ENCODE results near the gene GP1BB. TPM values are rescaled to one million over a fixed set of nuclear protein-coding genes. Genes with fewer than 3 reads are reported as not detected.

The GP1BB gene
- total RNA-seq, 2 donors from 2014 or later = 0.48 to 0.62 TPM

- Histone ChIP-seq H3K4me3 (ENCODE audit: low read length) (no peak overlapping the region), H3K36me3 (ENCODE audit: control insufficient read depth, insufficient read depth, low read length) (no peaks in the 10 kb centered on the region), H3K9ac (ENCODE audit: extremely low read depth, low read length, poor library complexity, severe bottlenecking) (no peak overlapping the region), H3K27me3 (ENCODE audit: control insufficient read depth, insufficient read depth, low read length, poor library complexity, severe bottlenecking) (peaks cover 38% of the 10 kb centered on the region), H3K9me3 (ENCODE audit: control insufficient read depth, low read length) (no peaks in the 10 kb centered on the region), H3K4me1 (ENCODE audit: control insufficient read depth, insufficient read depth, low read length) (no peaks in the 10 kb centered on the region), H3K27ac (ENCODE audit: low read depth, low read length) (no peak overlapping the region)
- no peaks in the 10 kb centered on the region for H3K36me3 Mint-ChIP-seq (ENCODE audit: low read depth)
- peaks cover 32% of the 10 kb centered on the region for H3K27me3 Mint-ChIP-seq (ENCODE audit: insufficient read depth)
- H3K4me3 Mint-ChIP-seq = peak overlapping the region; percentile 39
- 88 to 89% methylated on average over 9 to 21 of the region's 21 CpGs for WGBS, 2 experiments (ENCODE audit: insufficient coverage in 1 of 2, insufficient read length in 1 of 2)
- no peak for DNase-seq
- H3K4me1 Mint-ChIP-seq = no peaks in the 10 kb centered on the region
- no peaks in the 10 kb centered on the region for H3K9me3 Mint-ChIP-seq
- TF ChIP-seq CTCF (conservative IDR thresholded peaks at IDR 0.05) = no peak
- H3K27ac Mint-ChIP-seq = no peak overlapping the region
Measured at GRCh38 chr22:19731361-19732135, 8.2 kb downstream of the GP1BB start.

GRCh38 chr22:19732403-19733113, 9.2 kb downstream of the GP1BB start:
- no peaks in the 10 kb centered on the region for H3K4me1 Mint-ChIP-seq
- H3K9me3 Mint-ChIP-seq = no peaks in the 10 kb centered on the region
- TF ChIP-seq CTCF (conservative IDR thresholded peaks at IDR 0.05) = no peak
- H3K36me3 Mint-ChIP-seq (ENCODE audit: low read depth) = no peaks in the 10 kb centered on the region
- DNase-seq = no peak
- Histone ChIP-seq H3K4me1 (ENCODE audit: control insufficient read depth, insufficient read depth, low read length) (no peaks in the 10 kb centered on the region), H3K9me3 (ENCODE audit: control insufficient read depth, low read length) (no peaks in the 10 kb centered on the region), H3K27ac (ENCODE audit: low read depth, low read length) (no peak overlapping the region), H3K36me3 (ENCODE audit: control insufficient read depth, insufficient read depth, low read length) (no peaks in the 10 kb centered on the region), H3K9ac (ENCODE audit: extremely low read depth, low read length, poor library complexity, severe bottlenecking) (no peak overlapping the region), H3K4me3 (ENCODE audit: low read length) (no peak overlapping the region), H3K27me3 (ENCODE audit: control insufficient read depth, insufficient read depth, low read length, poor library complexity, severe bottlenecking) (peaks cover 28% of the 10 kb centered on the region)
- H3K4me3 Mint-ChIP-seq = no peak overlapping the region
- WGBS, 2 experiments (ENCODE audit: insufficient coverage in 1 of 2, insufficient read length in 1 of 2) = 91 to 94% methylated on average over 5 to 10 of the region's 10 CpGs
- peaks cover 22% of the 10 kb centered on the region for H3K27me3 Mint-ChIP-seq (ENCODE audit: insufficient read depth)
- H3K27ac Mint-ChIP-seq = no peak overlapping the region

- H3K9me3 Mint-ChIP-seq = no peaks in the 10 kb centered on the region
- no peak overlapping the region for H3K4me3 Mint-ChIP-seq
- 85 to 87% methylated on average over 2 to 5 of the region's 5 CpGs for WGBS, 2 experiments (ENCODE audit: insufficient coverage in 1 of 2, insufficient read length in 1 of 2)
- DNase-seq = no peak
- H3K4me1 Mint-ChIP-seq = no peaks in the 10 kb centered on the region
- peaks cover 10% of the 10 kb centered on the region for H3K27me3 Mint-ChIP-seq (ENCODE audit: insufficient read depth)
- H3K27ac ChIP-seq (ENCODE audit: low read depth, low read length) = no peak overlapping the region
- peaks cover 2% of the 10 kb centered on the region for H3K4me1 ChIP-seq (ENCODE audit: control insufficient read depth, insufficient read depth, low read length)
- no peak for TF ChIP-seq CTCF (conservative IDR thresholded peaks at IDR 0.05)
- no peaks in the 10 kb centered on the region for H3K36me3 ChIP-seq (ENCODE audit: control insufficient read depth, insufficient read depth, low read length)
- H3K36me3 Mint-ChIP-seq (ENCODE audit: low read depth) = no peaks in the 10 kb centered on the region
- no peak overlapping the region for H3K27ac Mint-ChIP-seq
- H3K27me3 ChIP-seq (ENCODE audit: control insufficient read depth, insufficient read depth, low read length, poor library complexity, severe bottlenecking) = peaks cover 16% of the 10 kb centered on the region
- H3K9me3 ChIP-seq (ENCODE audit: control insufficient read depth, low read length) = no peaks in the 10 kb centered on the region
- H3K4me3 ChIP-seq (ENCODE audit: low read length) = no peak overlapping the region
- no peak overlapping the region for H3K9ac ChIP-seq (ENCODE audit: extremely low read depth, low read length, poor library complexity, severe bottlenecking)
Measured at GRCh38 chr22:19733755-19734154, 10.4 kb downstream of the GP1BB start.
